ENCODE measurements around the gene KMT2E. TPM values are rescaled to one million over a fixed set of nuclear protein-coding genes. Genes with fewer than 3 reads are reported as not detected.

KMT2E gene
- total RNA-seq, 2 donors from 2014 or later, result 48.5 to 67.2 TPM

- Histone ChIP-seq H3K27me3 (no peaks in the 10 kb centered on the region), H3K9me3 (no peaks in the 10 kb centered on the region), H3K27ac (peak overlapping the region in 1 of 4 donors; percentile 22), H3K4me1 (peaks cover 29% of the 10 kb centered on the region), H3K36me3 (replicated peaks in 1 of 2; ENCODE audit: insufficient read depth in 1 of 2, low read depth in 2 of 2) (no peaks in the 10 kb centered on the region), H3K4me3 (no peak overlapping the region)
- 86 to 98% methylated on average over 4 of the region's 4 CpGs for WGBS, 2 donors
- TF ChIP-seq POLR2A (IDR thresholded peaks at IDR 0.05), result no peak
- no peak for TF ChIP-seq CTCF (IDR thresholded peaks at IDR 0.05)
- ATAC-seq (no peak), DNase-seq (no peak)
- intact Hi-C loops (cut with DNase I), result no loop called here
These were observed 46.4 kb upstream of the KMT2E start for GRCh38 chr7:104967595-104967994.

- no peaks in the 10 kb centered on the region for H3K27me3 ChIP-seq
- H3K4me3 ChIP-seq, result no peak overlapping the region
- WGBS, 2 donors, result 84 to 100% methylated on average over 2 of the region's 2 CpGs
- H3K36me3 ChIP-seq (replicated peaks in 1 of 2; ENCODE audit: insufficient read depth in 1 of 2, low read depth in 2 of 2), result no peaks in the 10 kb centered on the region
- no peaks in the 10 kb centered on the region for H3K9me3 ChIP-seq
- DNase-seq (no peak), ATAC-seq (no peak)
- peak overlapping the region in 1 of 4 donors; percentile 22 for H3K27ac ChIP-seq
- intact Hi-C loops (cut with DNase I), result no loop called here
- TF ChIP-seq CTCF (IDR thresholded peaks at IDR 0.05) (no peak), POLR2A (IDR thresholded peaks at IDR 0.05) (no peak)
- H3K4me1 ChIP-seq, result peaks cover 29% of the 10 kb centered on the region
These were observed 45.4 kb upstream of the KMT2E start for GRCh38 chr7:104968648-104969047.

GRCh38 chr7:104969183-104969582, 44.8 kb upstream of the KMT2E start:
- intact Hi-C loops (cut with DNase I), result no loop called here

GRCh38 chr7:104971290-104972071, 42.5 kb upstream of the KMT2E start:
- ATAC-seq (peak; percentile 84), DNase-seq (peak in 3 of 4 donors; percentile 31 to 57 (median 55))
- Histone ChIP-seq H3K27ac (peak overlapping the region; percentile 43 to 81 (median 62)), H3K4me3 (no peak overlapping the region), H3K9me3 (no peaks in the 10 kb centered on the region), H3K36me3 (replicated peaks in 1 of 2; ENCODE audit: insufficient read depth in 1 of 2, low read depth in 2 of 2) (no peaks in the 10 kb centered on the region), H3K27me3 (no peaks in the 10 kb centered on the region), H3K4me1 (peaks cover 34% of the 10 kb centered on the region)
- 37 to 41% methylated on average over 3 of the region's 3 CpGs for WGBS, 2 donors
- intact Hi-C loops (cut with DNase I), result no loop called here
- TF ChIP-seq CTCF (IDR thresholded peaks at IDR 0.05), result peak in 4 of 7 experiments; percentile 18 to 50 (median 30)
- no peak for TF ChIP-seq POLR2A (IDR thresholded peaks at IDR 0.05)

More at GRCh38 chr7:104969183-104969582, 44.8 kb upstream of the KMT2E start:
- Histone ChIP-seq H3K9me3 (no peaks in the 10 kb centered on the region), H3K4me1 (peaks cover 29% of the 10 kb centered on the region), H3K36me3 (replicated peaks in 1 of 2; ENCODE audit: insufficient read depth in 1 of 2, low read depth in 2 of 2) (no peaks in the 10 kb centered on the region), H3K27ac (no peak overlapping the region), H3K27me3 (no peaks in the 10 kb centered on the region), H3K4me3 (no peak overlapping the region)
- no peak for DNase-seq
- 91 to 98% methylated on average over 2 of the region's 2 CpGs for WGBS, 2 donors
- no peak for TF ChIP-seq CTCF (IDR thresholded peaks at IDR 0.05)
- no peak for ATAC-seq

GRCh38 chr7:104972500-104972899, 41.5 kb upstream of the KMT2E start:
- 84 to 89% methylated on average over 5 of the region's 5 CpGs for WGBS, 2 donors
- intact Hi-C loops (cut with DNase I), result no loop called here
- Histone ChIP-seq H3K9me3 (no peaks in the 10 kb centered on the region), H3K27ac (peak overlapping the region in 2 of 4 donors; percentile 76 to 81), H3K27me3 (no peaks in the 10 kb centered on the region), H3K4me3 (no peak overlapping the region), H3K36me3 (replicated peaks in 1 of 2; ENCODE audit: insufficient read depth in 1 of 2, low read depth in 2 of 2) (no peaks in the 10 kb centered on the region), H3K4me1 (peaks cover 39% of the 10 kb centered on the region)
- ATAC-seq, result no peak
- DNase-seq, result no peak
- TF ChIP-seq POLR2A (IDR thresholded peaks at IDR 0.05) (no peak), CTCF (IDR thresholded peaks at IDR 0.05) (no peak)
